T47D (cell line): ENCODE data around the gene MRPL43.

Source experiments
- DNase-seq, 2 experiments: peaks; one replicate each; pipeline versions ENCODE4 v3.0.0 to v3.0.0-alpha.2; 2011 to 2012; ENCODE audit warnings: low read depth in 1 of 2, low spot score in 1 of 2
- JUND ChIP-seq: IDR thresholded peaks from 2 replicates; pipeline ENCODE4 v1.6.1; 2012; ENCODE audit warnings: low read depth
- in situ Hi-C: cut with HindIII; loops from 2 replicates; pipeline ENCODE4 v1.10.0; 2016; ENCODE audit warnings: low sequenced_read_pairs, low pct_unique_long_range_greater_than_20kb

The MRPL43 gene

GRCh38 chr10:101015582-101015973 lies 28.3 kb upstream of the MRPL43 start:
- no peak for DNase-seq
- TF ChIP-seq JUND, result no peak
- in situ Hi-C loops, result no loop called here

- DNase-seq, result no peak
- TF ChIP-seq JUND, result no peak
- in situ Hi-C loops, result no loop called here
Observed at GRCh38 chr10:101014966-101015581, 27.8 kb upstream of the MRPL43 start.

GRCh38 chr10:101014230-101014884 lies 27.1 kb upstream of the MRPL43 start:
- in situ Hi-C loops, result no loop called here
- no peak for TF ChIP-seq JUND
- DNase-seq, result peak; percentile 80 to 84

GRCh38 chr10:101013365-101013825 lies 26.1 kb upstream of the MRPL43 start:
- DNase-seq, result no peak
- no peak for TF ChIP-seq JUND
- in situ Hi-C loops, result no loop called here

GRCh38 chr10:101012525-101013364 lies 25.4 kb upstream of the MRPL43 start:
- in situ Hi-C loops, result no loop called here
- no peak for TF ChIP-seq JUND
- DNase-seq, result peak; percentile 94 to 96

GRCh38 chr10:101011517-101012423 lies 24.5 kb upstream of the MRPL43 start:
- in situ Hi-C loops, result no loop called here
- TF ChIP-seq JUND, result no peak

GRCh38 chr10:101010329-101010728 lies 23.0 kb upstream of the MRPL43 start:
- DNase-seq, result no peak
- in situ Hi-C loops, result no loop called here
- no peak for TF ChIP-seq JUND

More at GRCh38 chr10:101011517-101012423, 24.5 kb upstream of the MRPL43 start:
- peak in 1 of 2 experiments; percentile 57 for DNase-seq

- TF ChIP-seq JUND, result no peak
- DNase-seq, result no peak
- in situ Hi-C loops, result no loop called here
Observed at GRCh38 chr10:101008823-101009423, 21.6 kb upstream of the MRPL43 start.

GRCh38 chr10:101007915-101008822 lies 20.9 kb upstream of the MRPL43 start:
- TF ChIP-seq JUND, result no peak
- in situ Hi-C loops, result no loop called here
- no peak for DNase-seq

GRCh38 chr10:101007099-101007711 lies 19.9 kb upstream of the MRPL43 start:
- TF ChIP-seq JUND, result no peak
- no peak for DNase-seq
- in situ Hi-C loops, result no loop called here
